Astrocyte (in vitro differentiated cells and primary cell): ENCODE measurements around the gene PLEKHM2.

Experiments
- CTCF ChIP-seq: IDR thresholded peaks from 2 replicates; pipeline ENCODE4 v1.5.1; 2011; ENCODE audit warnings: low read depth, mild to moderate bottlenecking, inconsistent platforms, low read length, moderate library complexity; ENCODE audit not compliant: insufficient read depth
- EZH2 ChIP-seq: IDR thresholded peaks from 2 replicates; pipeline ENCODE4 v1.6.1; 2012; ENCODE audit warnings: mild to moderate bottlenecking, low read length, inconsistent platforms; ENCODE audit not compliant: insufficient read depth

GRCh38 chr1:15747378-15747777 is 63.3 kb downstream of the PLEKHM2 start:
- TF ChIP-seq CTCF (no peak), EZH2 (no peak)
